Measurements from ENCODE around the gene SLC6A3. TPM values are rescaled to one million over a fixed set of nuclear protein-coding genes. Genes with fewer than 3 reads are reported as not detected.

SLC6A3 gene
- total and polyA plus RNA-seq, 4 donors = 0.30 to 1.1 (median 0.90) TPM

DNA sequence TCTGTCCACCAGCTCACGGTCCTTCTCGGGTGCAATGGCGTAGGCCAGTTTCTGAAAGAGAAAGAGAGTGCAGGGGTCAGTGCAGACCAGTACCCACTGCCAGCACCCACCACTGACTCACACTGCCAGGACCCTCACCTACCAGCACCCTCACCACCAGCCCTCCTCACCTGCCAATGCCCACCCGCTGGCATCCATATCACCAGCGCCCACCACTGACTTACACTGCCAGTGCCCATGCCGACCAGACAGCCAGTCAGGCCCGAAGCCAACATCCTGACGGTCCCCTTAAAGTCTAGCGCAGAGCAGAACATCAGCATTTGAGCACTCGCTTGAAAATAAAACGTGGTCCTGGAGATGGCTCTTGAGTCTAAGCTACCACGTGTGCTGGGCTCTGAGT is 44.3 kb downstream of the SLC6A3 start:
- ATAC-seq (ENCODE audit: insufficient read depth, low FRiP score) = no peak
- TF ChIP-seq CTCF (IDR thresholded peaks at IDR 0.05; ENCODE audit: control extremely low read depth, extremely low read depth) = no peak
- H3K4me3 ChIP-seq = no peak overlapping the region
- 80 to 83% methylated on average over 12 of the region's 12 CpGs for WGBS, 2 donors
- no peak overlapping the region for H3K27ac ChIP-seq (ENCODE audit: low read depth in 1 of 2, low read length in 1 of 2)
- no peaks in the 10 kb centered on the region for H3K36me3 ChIP-seq (ENCODE audit: control insufficient read depth in 4 of 4, insufficient read depth in 4 of 4, low read length in 4 of 4)
- H3K9ac ChIP-seq (ENCODE audit: insufficient read depth in 1 of 2, low read length in 2 of 2) = no peak overlapping the region
- H3K9me3 ChIP-seq (ENCODE audit: control insufficient read depth in 4 of 4, insufficient read depth in 3 of 4, low read length in 3 of 4) = peaks cover 0 to 10% (median 1%) of the 10 kb centered on the region in 4 donors
- no peak for DNase-seq
- H3K4me1 ChIP-seq (ENCODE audit: control insufficient read depth in 5 of 5, insufficient read depth in 5 of 5, low read length in 5 of 5) = no peaks in the 10 kb centered on the region
- peaks cover 0 to 5% (median 2%) of the 10 kb centered on the region in 3 donors for H3K27me3 ChIP-seq (ENCODE audit: control insufficient read depth in 3 of 3, insufficient read depth in 3 of 3, low read length in 2 of 3)

GRCh38 chr5:1400211-1400855 is 44.9 kb downstream of the SLC6A3 start:
- Histone ChIP-seq H3K27ac (ENCODE audit: low read depth in 1 of 2, low read length in 1 of 2) (no peak overlapping the region), H3K4me3 (no peak overlapping the region), H3K36me3 (ENCODE audit: control insufficient read depth in 4 of 4, insufficient read depth in 4 of 4, low read length in 4 of 4) (no peaks in the 10 kb centered on the region), H3K9me3 (ENCODE audit: control insufficient read depth in 4 of 4, insufficient read depth in 3 of 4, low read length in 3 of 4) (peaks cover 0 to 10% (median 1%) of the 10 kb centered on the region in 4 donors), H3K9ac (ENCODE audit: insufficient read depth in 1 of 2, low read length in 2 of 2) (no peak overlapping the region), H3K27me3 (ENCODE audit: control insufficient read depth in 3 of 3, insufficient read depth in 3 of 3, low read length in 2 of 3) (peaks cover 2 to 7% (median 2%) of the 10 kb centered on the region in 3 donors), H3K4me1 (ENCODE audit: control insufficient read depth in 5 of 5, insufficient read depth in 5 of 5, low read length in 5 of 5) (no peaks in the 10 kb centered on the region)
- DNase-seq (no peak), ATAC-seq (ENCODE audit: insufficient read depth, low FRiP score) (no peak)
- no peak for TF ChIP-seq CTCF (IDR thresholded peaks at IDR 0.05; ENCODE audit: control extremely low read depth, extremely low read depth)
- WGBS, 2 donors = 78 to 82% methylated on average over 17 of the region's 17 CpGs

DNA sequence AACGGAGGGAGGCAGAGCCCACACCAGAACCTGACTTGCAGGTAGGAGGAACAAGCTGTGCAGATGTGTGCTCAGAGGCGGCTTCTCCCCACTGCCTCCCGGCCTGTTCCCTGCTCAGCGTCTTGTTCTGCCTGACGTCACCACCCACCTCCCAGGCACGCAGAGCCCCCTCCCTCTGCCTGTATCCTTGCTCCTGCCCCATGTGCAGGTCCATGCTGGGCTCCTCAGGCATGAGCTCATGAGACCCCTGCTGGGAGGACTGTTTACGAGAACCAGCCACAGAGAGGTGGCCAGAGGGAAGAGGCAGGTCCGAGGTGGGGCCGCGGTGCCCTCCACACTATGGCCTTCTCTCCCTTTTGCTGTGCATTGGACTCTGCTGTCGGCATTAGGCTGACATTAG is 45.5 kb downstream of the SLC6A3 start:
- TF ChIP-seq CTCF (IDR thresholded peaks at IDR 0.05; ENCODE audit: control extremely low read depth, extremely low read depth) = no peak
- WGBS, 2 donors = 75 to 76% methylated on average over 11 of the region's 11 CpGs
- peaks cover 0 to 10% (median 1%) of the 10 kb centered on the region in 4 donors for H3K9me3 ChIP-seq (ENCODE audit: control insufficient read depth in 4 of 4, insufficient read depth in 3 of 4, low read length in 3 of 4)
- no peak overlapping the region for H3K4me3 ChIP-seq
- H3K27ac ChIP-seq (ENCODE audit: low read depth in 1 of 2, low read length in 1 of 2) = no peak overlapping the region
- H3K27me3 ChIP-seq (ENCODE audit: control insufficient read depth in 3 of 3, insufficient read depth in 3 of 3, low read length in 2 of 3) = peaks cover 2 to 8% (median 7%) of the 10 kb centered on the region in 3 donors
- no peaks in the 10 kb centered on the region for H3K4me1 ChIP-seq (ENCODE audit: control insufficient read depth in 5 of 5, insufficient read depth in 5 of 5, low read length in 5 of 5)
- no peak overlapping the region for H3K9ac ChIP-seq (ENCODE audit: insufficient read depth in 1 of 2, low read length in 2 of 2)
- ATAC-seq (ENCODE audit: insufficient read depth, low FRiP score) = no peak
- H3K36me3 ChIP-seq (ENCODE audit: control insufficient read depth in 4 of 4, insufficient read depth in 4 of 4, low read length in 4 of 4) = no peaks in the 10 kb centered on the region
- no peak for DNase-seq

Data from lung (tissue), 12 donors.